Measurements from ENCODE around the gene SGTA. TPM values are rescaled to one million over a fixed set of nuclear protein-coding genes. Genes with fewer than 3 reads are reported as not detected.

The SGTA gene
- total and polyA plus RNA-seq, 4 donors, result 16.7 to 38.4 (median 21.0) TPM

GRCh38 chr19:2754659-2755447 is 28.2 kb downstream of the SGTA start:
- no peak overlapping the region for H3K9ac ChIP-seq (ENCODE audit: low read depth in 1 of 2, low read length in 2 of 2)
- 94% methylated on average over 43 of the region's 43 CpGs for WGBS
- no peak for TF ChIP-seq NR2F2 (IDR thresholded peaks at IDR 0.05)
- no peak for TF ChIP-seq YY1 (IDR thresholded peaks at IDR 0.05)
- TF ChIP-seq ZBTB33 (IDR thresholded peaks at IDR 0.05), result no peak
- no peaks in the 10 kb centered on the region for H3K9me3 ChIP-seq (ENCODE audit: control insufficient read depth in 4 of 4, low read length in 3 of 4)
- no peaks in the 10 kb centered on the region for H3K27me3 ChIP-seq (ENCODE audit: control insufficient read depth in 4 of 4, insufficient read depth in 4 of 4, low read length in 3 of 4)
- H3K4me3 ChIP-seq (ENCODE audit: low read depth in 1 of 3, low read length in 3 of 3), result no peak overlapping the region
- H3K36me3 ChIP-seq (ENCODE audit: control insufficient read depth in 4 of 4, insufficient read depth in 3 of 4, low read depth in 1 of 4, low read length in 3 of 4), result peaks cover 7 to 39% (median 10%) of the 10 kb centered on the region in 4 donors
- no peak overlapping the region for H3K27ac ChIP-seq (ENCODE audit: low read depth in 1 of 2, low read length in 2 of 2)
- no peaks in the 10 kb centered on the region for H3K4me1 ChIP-seq (ENCODE audit: control insufficient read depth in 4 of 4, insufficient read depth in 4 of 4, low read length in 3 of 4)
- no peak for DNase-seq (ENCODE audit: low spot score)

GRCh38 chr19:2751438-2751830 is 31.6 kb downstream of the SGTA start:
- no peak overlapping the region for H3K4me3 ChIP-seq (ENCODE audit: low read depth in 1 of 3, low read length in 3 of 3)
- DNase-seq (ENCODE audit: low spot score), result no peak
- TF ChIP-seq RAD21 (IDR thresholded peaks at IDR 0.05), result no peak
- TF ChIP-seq SP1 (IDR thresholded peaks at IDR 0.05), result no peak
- TF ChIP-seq REST (IDR thresholded peaks at IDR 0.05), result no peak
- TF ChIP-seq YY1 (IDR thresholded peaks at IDR 0.05), result no peak
- TF ChIP-seq MAX (IDR thresholded peaks at IDR 0.05), result no peak
- H3K9me3 ChIP-seq (ENCODE audit: control insufficient read depth in 4 of 4, low read length in 3 of 4), result no peaks in the 10 kb centered on the region
- no peaks in the 10 kb centered on the region for H3K27me3 ChIP-seq (ENCODE audit: control insufficient read depth in 4 of 4, insufficient read depth in 4 of 4, low read length in 3 of 4)
- H3K9ac ChIP-seq (ENCODE audit: low read depth in 1 of 2, low read length in 2 of 2), result no peak overlapping the region
- 88% methylated on average over 21 of the region's 21 CpGs for WGBS
- H3K27ac ChIP-seq (ENCODE audit: low read depth in 1 of 2, low read length in 2 of 2), result no peak overlapping the region
- peaks cover 2 to 16% (median 5%) of the 10 kb centered on the region in 4 donors for H3K36me3 ChIP-seq (ENCODE audit: control insufficient read depth in 4 of 4, insufficient read depth in 3 of 4, low read depth in 1 of 4, low read length in 3 of 4)
- no peaks in the 10 kb centered on the region for H3K4me1 ChIP-seq (ENCODE audit: control insufficient read depth in 4 of 4, insufficient read depth in 4 of 4, low read length in 3 of 4)

- WGBS, result 72% methylated on average over 17 of the region's 17 CpGs
- Histone ChIP-seq H3K4me3 (ENCODE audit: low read depth in 1 of 3, low read length in 3 of 3) (no peak overlapping the region), H3K9ac (ENCODE audit: low read depth in 1 of 2, low read length in 2 of 2) (no peak overlapping the region), H3K27ac (ENCODE audit: low read depth in 1 of 2, low read length in 2 of 2) (no peak overlapping the region), H3K27me3 (ENCODE audit: control insufficient read depth in 4 of 4, insufficient read depth in 4 of 4, low read length in 3 of 4) (no peaks in the 10 kb centered on the region), H3K9me3 (ENCODE audit: control insufficient read depth in 4 of 4, low read length in 3 of 4) (no peaks in the 10 kb centered on the region), H3K36me3 (ENCODE audit: control insufficient read depth in 4 of 4, insufficient read depth in 3 of 4, low read depth in 1 of 4, low read length in 3 of 4) (peaks cover 1 to 13% (median 5%) of the 10 kb centered on the region in 4 donors), H3K4me1 (ENCODE audit: control insufficient read depth in 4 of 4, insufficient read depth in 4 of 4, low read length in 3 of 4) (no peaks in the 10 kb centered on the region)
- no peak for DNase-seq (ENCODE audit: low spot score)
- TF ChIP-seq HNF4G (IDR thresholded peaks at IDR 0.05) (no peak), HNF4A (conservative IDR thresholded peaks at IDR 0.05) (no peak), ZBTB33 (IDR thresholded peaks at IDR 0.05) (no peak), MAX (IDR thresholded peaks at IDR 0.05) (no peak), NR2F2 (IDR thresholded peaks at IDR 0.05) (no peak), TAF1 (conservative IDR thresholded peaks at IDR 0.05) (no peak), SP1 (IDR thresholded peaks at IDR 0.05) (no peak), CTCF (IDR thresholded peaks at IDR 0.05; ENCODE audit: low read depth, low read length, missing input control) (no peak), FOXA1 (IDR thresholded peaks at IDR 0.05) (no peak), YY1 (IDR thresholded peaks at IDR 0.05) (no peak), FOXA2 (IDR thresholded peaks at IDR 0.05) (no peak)
Measured at GRCh38 chr19:2750808-2751437, 32.1 kb downstream of the SGTA start.
